Activated CD8-positive, alpha-beta memory T cell treated with anti-CD3 and anti-CD28 coated beads for 48 hours (primary cell): ENCODE results near the gene BMPER.

Experiments used
- DNase-seq, 3 experiments: peaks; one replicate each; pipeline ENCODE4 v3.0.0-alpha.2; 2020; ENCODE audit warnings: low read depth in 2 of 3, low spot score in 2 of 3

Gene BMPER

DNA sequence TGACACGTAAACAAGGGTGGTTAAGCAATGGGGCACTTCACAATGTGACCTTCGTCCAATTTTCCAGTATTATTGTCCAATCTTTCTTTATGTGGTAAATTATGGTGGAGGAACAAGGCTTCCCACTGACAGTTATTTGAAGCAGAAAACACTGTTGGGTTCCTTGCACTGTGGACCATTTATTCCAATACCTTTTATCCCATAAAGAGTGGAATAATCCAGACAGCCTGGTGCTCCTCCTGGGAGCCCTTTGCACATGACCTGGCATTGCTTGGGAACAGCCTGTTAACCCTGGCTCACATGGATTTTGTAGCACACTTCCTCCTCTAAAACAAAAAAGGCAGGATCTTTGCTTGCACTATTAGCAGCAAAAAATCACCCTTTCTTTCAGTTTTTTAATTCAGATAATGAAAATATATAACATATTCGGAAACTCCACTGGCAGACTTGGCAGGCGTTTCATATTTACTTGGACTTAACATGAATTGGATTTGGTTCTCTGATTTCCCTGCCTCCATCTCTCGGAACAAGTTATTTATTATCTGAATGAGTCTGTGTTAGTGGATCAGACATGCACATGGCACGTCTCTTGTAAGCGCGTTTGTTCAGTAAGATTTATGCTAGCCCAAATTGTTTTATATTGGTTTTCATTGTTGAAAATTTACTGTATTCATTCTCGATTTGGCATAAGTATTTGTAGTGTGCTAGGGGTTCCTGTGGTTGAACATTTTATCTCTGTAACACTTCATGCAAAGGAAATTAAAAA lies 59.3 kb downstream of the BMPER start:
- no peak for DNase-seq

DNA sequence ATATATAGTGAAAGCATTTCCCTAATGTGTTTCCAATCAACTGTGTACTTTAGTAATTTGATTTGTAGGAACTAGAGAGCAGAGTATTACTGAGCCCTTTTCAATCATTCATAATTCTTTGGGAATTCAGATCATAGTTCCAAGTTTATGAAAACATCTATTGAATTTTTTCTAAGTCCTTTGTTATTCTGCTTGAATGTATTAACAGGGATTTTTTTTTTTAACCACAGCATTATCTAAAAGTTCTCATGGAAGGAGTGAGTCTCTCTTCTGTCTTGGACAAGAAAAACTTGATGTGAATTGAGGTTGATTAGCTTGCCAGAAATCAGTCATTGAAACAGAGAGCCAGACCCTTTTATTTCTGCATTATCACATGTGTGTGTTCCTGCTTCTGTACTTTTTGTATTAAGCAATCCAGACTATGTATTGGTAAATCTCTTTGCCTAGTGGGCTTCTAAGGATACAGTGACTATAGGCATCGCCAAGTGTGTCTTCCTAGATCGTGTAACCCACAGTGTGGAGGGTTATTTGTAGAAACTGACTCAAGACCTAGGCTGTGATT lies 59.9 kb downstream of the BMPER start:
- DNase-seq = no peak

DNA sequence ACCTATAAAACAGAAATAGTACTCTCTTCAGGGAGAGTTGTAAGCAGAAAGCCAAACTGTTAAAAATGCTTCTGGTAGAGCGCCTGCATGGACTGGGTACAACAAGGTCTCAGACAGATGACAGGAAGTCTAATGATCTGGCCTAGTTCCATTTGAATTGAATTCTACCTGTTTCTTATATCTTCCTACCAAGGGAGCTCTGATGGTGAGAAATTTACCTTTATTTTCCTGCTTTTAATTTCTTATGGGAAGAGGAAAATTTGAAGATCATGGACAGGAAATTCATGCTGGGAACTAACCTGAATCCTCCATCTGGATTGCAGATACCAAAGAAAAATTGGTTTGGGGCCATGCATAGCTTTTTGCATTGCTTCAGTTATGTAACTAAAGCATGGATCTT lies 63.3 kb downstream of the BMPER start:
- no peak for DNase-seq

DNA sequence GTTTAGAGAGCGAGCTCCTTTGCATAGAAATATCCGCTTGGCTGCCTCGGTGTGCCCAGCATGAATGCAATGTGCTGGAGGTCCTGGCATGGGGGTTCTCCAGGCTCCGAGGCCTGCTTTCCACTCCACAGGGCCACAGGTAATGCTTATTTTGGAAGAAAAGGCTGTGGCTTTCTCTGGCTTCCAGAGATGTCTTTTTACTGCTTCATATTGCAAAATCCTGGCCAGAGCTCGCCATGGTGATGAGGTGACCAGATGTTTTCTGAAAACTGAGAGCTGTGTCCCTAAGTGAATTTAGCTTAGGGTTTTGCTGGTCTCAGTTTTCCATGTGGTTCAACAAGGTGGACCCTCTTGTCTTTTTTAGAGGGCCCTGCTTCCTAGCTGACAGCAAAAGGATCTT lies 65.2 kb downstream of the BMPER start:
- DNase-seq = no peak

DNA sequence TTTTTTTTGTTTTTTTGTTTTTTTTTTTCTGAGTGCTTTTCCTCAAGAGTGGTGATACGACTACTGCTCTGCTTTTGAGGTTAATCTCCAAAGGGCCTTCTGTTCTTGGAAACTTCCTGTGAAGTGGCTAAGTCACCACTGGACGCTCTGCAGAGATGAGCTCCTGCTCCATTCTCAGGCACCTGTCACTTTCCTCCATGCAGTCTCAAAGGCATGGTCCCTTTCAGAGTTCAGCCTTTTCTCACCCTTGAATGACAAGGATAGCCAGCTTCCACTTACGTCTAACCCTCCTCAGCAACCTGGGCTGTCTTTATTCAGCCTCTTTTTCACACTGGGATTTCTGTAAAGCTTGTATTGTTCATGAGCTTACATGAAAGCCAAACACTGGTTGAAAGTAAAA lies 65.8 kb downstream of the BMPER start:
- DNase-seq = no peak

- no peak for DNase-seq
Observed at GRCh38 chr7:33973231-33974015, 68.1 kb downstream of the BMPER start.

- DNase-seq = no peak
Observed at GRCh38 chr7:33979300-33979806, 74.0 kb downstream of the BMPER start.

DNA sequence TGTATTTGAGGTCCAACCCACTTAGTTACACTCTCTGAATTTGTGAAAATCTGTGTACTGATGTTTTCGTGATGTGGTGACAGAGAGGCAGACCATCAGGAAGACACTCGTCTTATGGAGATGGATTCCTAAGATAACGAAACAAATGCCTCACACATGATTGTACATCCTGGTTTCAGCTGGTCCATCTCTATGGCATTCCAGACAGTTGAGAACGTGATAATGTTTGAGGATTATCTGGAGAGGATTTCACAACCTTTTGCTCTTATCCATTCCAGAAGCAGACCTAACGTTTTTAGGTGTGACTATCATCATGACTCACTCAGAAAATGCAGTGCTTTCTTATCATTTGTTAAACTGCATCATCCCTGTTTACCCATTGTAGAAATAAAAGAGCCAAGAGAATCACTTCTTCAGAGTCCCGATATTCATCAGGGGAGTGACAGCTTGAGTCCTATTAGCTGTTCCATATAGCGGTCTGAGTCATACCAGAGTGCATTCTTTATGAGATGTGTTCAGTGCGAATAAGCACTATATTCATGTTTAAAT lies 74.5 kb downstream of the BMPER start:
- no peak for DNase-seq

- DNase-seq = no peak
Observed at GRCh38 chr7:33981226-33981625, 75.9 kb downstream of the BMPER start.

DNA sequence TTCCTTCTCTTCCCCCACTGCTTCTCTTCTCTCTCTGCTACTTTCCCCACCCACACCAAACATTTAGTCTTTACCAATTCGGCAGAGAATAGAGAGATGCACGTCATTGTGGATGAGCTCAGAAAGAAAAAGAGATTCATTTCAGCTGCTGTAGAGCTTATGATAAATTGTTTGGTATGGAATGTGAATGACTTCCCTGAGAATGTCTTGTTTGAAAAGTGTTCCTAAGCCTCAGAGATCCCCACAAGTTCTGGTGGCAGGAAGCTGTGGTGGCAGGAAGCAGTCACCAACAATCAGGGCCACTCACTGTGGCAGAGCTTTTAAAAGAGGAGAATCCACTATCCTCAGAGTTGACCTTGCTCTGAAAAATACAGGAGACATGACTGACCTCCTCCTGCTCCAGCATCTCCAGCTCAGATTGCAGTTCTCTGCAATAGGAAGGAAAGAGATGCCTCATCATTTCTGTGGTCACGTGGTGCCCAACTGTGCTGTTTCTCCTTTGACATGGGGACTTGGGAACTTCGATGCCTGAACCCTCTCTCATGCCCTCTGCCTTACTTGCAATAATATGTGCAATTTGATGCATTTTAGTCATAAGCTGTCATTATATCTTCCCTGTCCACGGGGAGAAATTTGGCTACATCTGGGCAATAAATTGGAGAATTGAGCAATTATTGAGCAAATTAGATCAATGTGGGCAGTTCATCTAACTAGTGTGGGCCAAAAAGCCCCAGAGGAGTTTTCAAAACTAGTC lies 76.5 kb downstream of the BMPER start:
- DNase-seq = no peak

DNA sequence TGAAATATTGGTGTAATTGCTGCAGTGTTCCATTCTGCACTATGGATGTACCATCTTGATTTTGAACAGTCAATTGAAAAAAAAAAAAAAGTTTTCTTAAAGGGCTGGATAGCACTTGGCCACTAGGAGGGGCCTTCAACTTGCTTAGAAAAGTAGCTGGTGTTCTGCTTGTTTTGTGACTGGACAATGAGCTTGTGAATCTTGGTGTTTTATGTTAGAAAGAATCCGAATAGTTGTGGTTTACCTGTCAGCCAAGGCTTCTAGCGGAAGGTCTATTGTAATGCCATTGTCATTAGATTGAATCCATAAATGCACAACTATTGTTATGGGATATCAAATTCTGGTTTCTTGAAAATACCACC lies 77.1 kb downstream of the BMPER start:
- DNase-seq = no peak

GRCh38 chr7:33986451-33986850 lies 81.1 kb downstream of the BMPER start:
- DNase-seq = no peak

DNA sequence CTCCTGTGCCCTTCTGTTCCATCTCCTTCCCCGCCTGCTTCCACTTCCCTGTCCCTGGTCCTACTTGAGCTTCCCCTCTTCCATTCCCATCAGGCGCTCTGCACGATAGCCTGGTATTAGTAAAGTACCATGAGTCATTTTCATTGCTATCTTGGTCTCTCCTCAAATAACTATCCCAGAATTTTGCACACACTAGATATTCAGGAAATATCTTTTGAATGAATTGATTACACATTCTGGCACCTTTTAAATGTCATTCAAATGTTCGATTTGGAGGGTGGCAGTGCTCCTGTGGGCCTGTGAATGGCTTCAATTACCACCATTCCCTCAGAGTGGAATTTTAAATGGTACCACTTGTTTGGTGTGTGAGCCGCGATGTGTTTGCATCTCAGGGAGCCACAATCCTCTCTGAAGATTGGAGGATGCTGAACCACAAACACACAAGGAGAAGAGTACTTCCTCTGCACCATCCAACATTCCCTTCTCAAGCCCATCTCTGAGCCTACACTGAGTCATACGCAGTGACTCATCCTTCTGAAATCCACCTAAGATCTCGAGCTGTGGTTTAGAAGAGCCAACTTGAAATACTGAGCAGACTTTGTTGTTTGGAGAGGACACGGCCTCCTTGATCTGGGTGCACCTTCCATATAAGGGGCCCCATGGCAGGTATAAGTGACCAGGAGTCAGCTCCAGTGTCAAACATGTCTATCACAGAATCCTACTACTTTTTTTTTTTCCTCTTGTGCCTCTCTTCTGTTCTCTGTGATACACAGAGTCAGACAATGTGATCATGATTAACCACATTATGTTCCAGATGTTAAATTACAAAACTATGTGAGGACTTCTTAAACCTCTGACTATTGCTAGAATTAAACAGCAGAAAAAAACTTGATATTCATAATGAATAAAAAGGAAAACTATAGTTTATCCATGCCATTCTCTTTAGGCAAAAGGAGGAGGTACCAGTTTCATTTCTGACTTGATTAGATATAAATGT lies 81.9 kb downstream of the BMPER start:
- DNase-seq = no peak

DNA sequence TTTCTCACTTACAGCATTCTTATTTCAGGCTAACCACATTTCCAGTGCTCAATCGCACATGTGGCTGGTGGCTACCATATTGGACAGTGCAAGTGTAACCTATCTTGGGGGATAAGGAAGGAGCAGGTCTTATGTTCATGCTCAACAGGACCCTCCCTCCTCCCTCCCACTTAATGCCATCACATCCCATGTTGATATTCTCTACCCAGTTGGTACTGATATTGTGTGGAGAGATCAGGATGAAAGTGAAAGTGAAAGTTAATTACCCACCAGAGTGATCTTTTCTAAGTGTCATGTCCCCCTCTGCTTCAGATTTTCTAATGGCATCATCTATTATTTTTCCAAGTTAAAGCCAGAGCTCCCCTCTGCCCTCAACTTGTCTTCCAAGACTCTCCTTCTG lies 91.6 kb downstream of the BMPER start:
- DNase-seq = no peak

DNA sequence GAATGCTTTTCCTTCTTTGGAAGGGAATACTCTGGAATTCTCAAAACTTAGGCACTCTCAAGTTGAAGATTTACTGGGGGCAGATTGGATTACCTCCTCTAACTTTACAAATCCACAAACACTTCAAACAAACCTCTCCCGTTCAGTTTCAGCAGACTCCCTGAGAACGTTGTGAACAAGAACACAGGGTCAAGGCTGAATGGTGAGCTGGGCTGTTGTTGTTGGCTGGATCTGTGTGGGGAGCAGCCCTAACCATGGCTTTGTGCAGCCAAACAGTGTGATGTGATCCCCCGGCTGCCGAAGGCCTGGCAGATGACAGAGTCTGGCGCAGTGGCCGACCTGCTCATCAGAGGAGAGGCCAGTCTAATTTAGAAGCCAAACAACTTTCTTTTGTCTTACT lies 93.1 kb downstream of the BMPER start:
- DNase-seq = no peak

GRCh38 chr7:34011017-34011695 lies 105.8 kb downstream of the BMPER start:
- DNase-seq = no peak

GRCh38 chr7:34011696-34012095 lies 106.4 kb downstream of the BMPER start:
- no peak for DNase-seq

- DNase-seq = no peak
Observed at GRCh38 chr7:34013421-34013820, 108.1 kb downstream of the BMPER start.

GRCh38 chr7:34015651-34016050 lies 110.3 kb downstream of the BMPER start:
- no peak for DNase-seq
